Osteocyte (in vitro differentiated cells): ENCODE results near the gene TIMM44. TPM values are rescaled to one million over a fixed set of nuclear protein-coding genes. Genes with fewer than 3 reads are reported as not detected.
A peak's percentile ranks its signal among the peaks of the same experiment; 100 is the strongest.

Source experiments
- DNase-seq: peaks from one replicate; pipeline ENCODE4 v3.0.0; 2021; ENCODE audit warnings: mixed read lengths; ENCODE audit not compliant: unreplicated experiment; ENCODE audit errors: extremely low spot score
- H3K27ac Mint-ChIP-seq: one replicate; pipeline ENCODE4 v1.8.0; 2021; ENCODE audit warnings: mild to moderate bottlenecking, mixed read lengths; ENCODE audit not compliant: unreplicated experiment
- H3K27me3 Mint-ChIP-seq: one replicate; pipeline ENCODE4 v1.8.0; 2021; ENCODE audit warnings: mixed read lengths; ENCODE audit not compliant: unreplicated experiment
- H3K36me3 Mint-ChIP-seq: one replicate; pipeline ENCODE4 v1.8.0; 2021; ENCODE audit warnings: mixed read lengths; ENCODE audit not compliant: unreplicated experiment
- H3K4me1 Mint-ChIP-seq: one replicate; pipeline ENCODE4 v1.8.0; 2021; ENCODE audit warnings: mixed read lengths; ENCODE audit not compliant: unreplicated experiment
- H3K4me3 Mint-ChIP-seq: one replicate; pipeline ENCODE4 v1.8.0; 2021; ENCODE audit warnings: mild to moderate bottlenecking, moderate library complexity, mixed read lengths; ENCODE audit not compliant: unreplicated experiment
- H3K9me3 Mint-ChIP-seq: one replicate; pipeline ENCODE4 v1.8.0; 2021; ENCODE audit warnings: mixed read lengths; ENCODE audit not compliant: unreplicated experiment
- CTCF ChIP-seq: fragments of 200-600 bp; sonication (generic); IDR thresholded peaks from 2 replicates; pipeline ENCODE4 v1.5.0; 2021; ENCODE audit warnings: antibody characterized with exemption, mild to moderate bottlenecking, moderate library complexity
- total RNA-seq: library from RNA; stranded (reverse); gene quantifications from 2 replicates; pipeline ENCODE4 v1.2.1, GENCODE V29; 2021

The TIMM44 gene
- total RNA-seq, 1 donor from 2014 or later, result 73.4 TPM

DNA sequence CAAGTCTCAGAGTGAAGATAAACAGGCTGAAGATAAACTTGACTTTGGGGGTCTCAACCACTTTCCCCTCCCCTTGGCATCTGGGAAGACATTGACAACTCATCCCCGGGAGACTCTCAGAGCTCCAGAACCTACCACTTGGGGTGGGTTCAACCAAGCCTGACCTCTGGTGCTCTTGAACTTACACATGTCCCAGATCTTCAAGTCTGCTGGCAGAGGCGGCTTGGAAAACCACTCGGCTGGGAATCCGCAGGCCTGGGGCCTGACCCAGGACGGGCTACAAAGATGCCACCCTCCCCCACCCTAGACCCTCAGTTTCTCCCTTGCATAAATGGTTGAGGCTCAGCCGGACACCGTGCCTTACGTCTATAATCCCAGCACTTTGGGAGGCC lies 54.6 kb downstream of the TIMM44 start:
- Mint-ChIP-seq H3K27ac (no peak overlapping the region), H3K4me1 (peaks cover 13% of the 10 kb centered on the region), H3K9me3 (no peaks in the 10 kb centered on the region), H3K36me3 (no peaks in the 10 kb centered on the region), H3K27me3 (no peaks in the 10 kb centered on the region), H3K4me3 (peak overlapping the region; percentile 55)
- no peak for TF ChIP-seq CTCF
- no peak for DNase-seq

- DNase-seq, result no peak
- H3K36me3 Mint-ChIP-seq, result no peaks in the 10 kb centered on the region
- no peaks in the 10 kb centered on the region for H3K27me3 Mint-ChIP-seq
- peaks cover 15% of the 10 kb centered on the region for H3K4me1 Mint-ChIP-seq
- no peak for TF ChIP-seq CTCF
- no peak within 1 kb of the TSS for H3K27ac Mint-ChIP-seq
- no peaks in the 10 kb centered on the region for H3K9me3 Mint-ChIP-seq
- H3K4me3 Mint-ChIP-seq, result peak within 1 kb of the TSS; percentile 55
Measured at GRCh38 chr19:7888145-7888825, 55.2 kb downstream of the TIMM44 start, which contains the start of gene LRRC8E. Gene LRRC8E (plus strand): TSS chr19:7888510. CDS start chr19:7895604, 7,094 bp downstream.

DNA sequence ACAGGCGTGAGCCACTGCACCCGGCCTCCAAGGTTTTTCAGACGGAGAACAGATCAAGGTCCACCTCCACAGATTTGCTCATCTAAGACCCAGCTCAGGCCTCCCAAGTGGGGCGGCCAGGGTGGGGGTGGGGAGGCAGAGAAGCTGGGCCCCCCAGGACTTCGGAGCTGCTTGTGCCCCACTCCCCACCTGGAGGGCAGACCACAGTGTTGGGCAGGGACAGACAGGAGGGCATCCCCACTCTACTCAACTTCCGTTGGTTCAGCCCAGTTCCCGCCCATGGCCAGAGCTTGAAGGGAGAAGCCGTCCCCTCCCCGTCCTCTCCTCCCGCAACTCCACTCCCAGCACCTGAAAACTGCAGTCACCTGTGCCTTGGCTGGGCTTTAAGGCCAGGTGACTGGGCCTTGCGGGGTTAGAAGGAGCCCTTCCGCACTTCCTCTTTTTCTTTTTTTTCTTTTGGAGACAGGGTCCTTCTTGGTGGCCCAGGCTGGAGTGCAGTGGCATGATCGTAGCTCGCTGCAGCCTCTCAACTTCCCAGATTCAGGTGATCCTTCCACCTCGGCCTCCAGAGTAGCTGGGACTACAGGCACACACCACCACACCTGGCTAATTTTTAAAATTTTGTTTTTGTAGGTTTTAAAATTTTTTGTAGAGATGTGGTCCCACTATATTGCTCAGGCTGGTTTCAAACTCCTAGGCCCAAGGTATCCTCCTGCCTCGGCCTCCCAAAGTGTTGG lies 55.9 kb downstream of the TIMM44 start:
- peaks cover 15% of the 10 kb centered on the region for H3K4me1 Mint-ChIP-seq
- no peaks in the 10 kb centered on the region for H3K36me3 Mint-ChIP-seq
- no peak overlapping the region for H3K4me3 Mint-ChIP-seq
- no peak for DNase-seq
- TF ChIP-seq CTCF, result no peak
- no peaks in the 10 kb centered on the region for H3K27me3 Mint-ChIP-seq
- no peak overlapping the region for H3K27ac Mint-ChIP-seq
- no peaks in the 10 kb centered on the region for H3K9me3 Mint-ChIP-seq

GRCh38 chr19:7885818-7886217 lies 57.6 kb downstream of the TIMM44 start:
- no peaks in the 10 kb centered on the region for H3K27me3 Mint-ChIP-seq
- H3K4me3 Mint-ChIP-seq, result no peak overlapping the region
- DNase-seq, result no peak
- H3K36me3 Mint-ChIP-seq, result no peaks in the 10 kb centered on the region
- no peaks in the 10 kb centered on the region for H3K9me3 Mint-ChIP-seq
- H3K4me1 Mint-ChIP-seq, result peaks cover 9% of the 10 kb centered on the region
- H3K27ac Mint-ChIP-seq, result no peak overlapping the region
- no peak for TF ChIP-seq CTCF
